ENCODE results near the gene MAGI2. TPM values are rescaled to one million over a fixed set of nuclear protein-coding genes. Genes with fewer than 3 reads are reported as not detected.

The MAGI2 gene
- total RNA-seq, 6 experiments from 2014 or later: 7.1 to 9.8 (median 8.5) TPM

- no peaks in the 10 kb centered on the region for H3K9me3 Mint-ChIP-seq
- DNase-seq: no peak
These were observed 1281.2 kb downstream of the MAGI2 start for GRCh38 chr7:78172267-78172757.

GRCh38 chr7:78171398-78171797, 1282.1 kb downstream of the MAGI2 start:
- DNase-seq: no peak
- Mint-ChIP-seq H3K27me3 (ENCODE audit: insufficient read depth) (peaks cover 2% of the 10 kb centered on the region; the same call in 1 of the 2 replicates), H3K4me1 (ENCODE audit: low read depth) (peaks cover 19% of the 10 kb centered on the region), H3K36me3 (ENCODE audit: low read depth) (no peaks in the 10 kb centered on the region), H3K27ac (no peak overlapping the region), H3K9me3 (no peaks in the 10 kb centered on the region), H3K4me3 (no peak overlapping the region)
- TF ChIP-seq CTCF (IDR thresholded peaks at IDR 0.05): no peak

More at GRCh38 chr7:78172267-78172757, 1281.2 kb downstream of the MAGI2 start:
- Mint-ChIP-seq H3K27me3 (ENCODE audit: insufficient read depth) (peaks cover 2% of the 10 kb centered on the region; the same call in 1 of the 2 replicates), H3K4me3 (no peak overlapping the region), H3K4me1 (ENCODE audit: low read depth) (peaks cover 19% of the 10 kb centered on the region), H3K27ac (no peak overlapping the region), H3K36me3 (ENCODE audit: low read depth) (no peaks in the 10 kb centered on the region)
- no peak for TF ChIP-seq CTCF (IDR thresholded peaks at IDR 0.05)

GRCh38 chr7:78170815-78171214, 1282.7 kb downstream of the MAGI2 start:
- H3K27me3 Mint-ChIP-seq (ENCODE audit: insufficient read depth): peaks cover 2% of the 10 kb centered on the region; the same call in 1 of the 2 replicates
- H3K4me1 Mint-ChIP-seq (ENCODE audit: low read depth): peaks cover 19% of the 10 kb centered on the region
- DNase-seq: no peak
- no peak overlapping the region for H3K4me3 Mint-ChIP-seq
- H3K27ac Mint-ChIP-seq: no peak overlapping the region
- H3K9me3 Mint-ChIP-seq: no peaks in the 10 kb centered on the region
- no peak for TF ChIP-seq CTCF (IDR thresholded peaks at IDR 0.05)
- no peaks in the 10 kb centered on the region for H3K36me3 Mint-ChIP-seq (ENCODE audit: low read depth)

- no peak for DNase-seq
- Mint-ChIP-seq H3K36me3 (ENCODE audit: low read depth) (no peaks in the 10 kb centered on the region), H3K27ac (no peak overlapping the region), H3K9me3 (no peaks in the 10 kb centered on the region), H3K4me3 (no peak overlapping the region), H3K27me3 (ENCODE audit: insufficient read depth) (peaks cover 2% of the 10 kb centered on the region; the same call in 1 of the 2 replicates), H3K4me1 (ENCODE audit: low read depth) (peaks cover 19% of the 10 kb centered on the region)
- TF ChIP-seq CTCF (IDR thresholded peaks at IDR 0.05): no peak
These were observed 1283.5 kb downstream of the MAGI2 start for GRCh38 chr7:78169992-78170391.

GRCh38 chr7:78168865-78169264, 1284.6 kb downstream of the MAGI2 start:
- DNase-seq: no peak
- Mint-ChIP-seq H3K27me3 (ENCODE audit: insufficient read depth) (peaks cover 2% of the 10 kb centered on the region; the same call in 1 of the 2 replicates), H3K27ac (no peak overlapping the region), H3K4me3 (no peak overlapping the region), H3K36me3 (ENCODE audit: low read depth) (no peaks in the 10 kb centered on the region), H3K4me1 (ENCODE audit: low read depth) (peaks cover 19% of the 10 kb centered on the region), H3K9me3 (no peaks in the 10 kb centered on the region)
- TF ChIP-seq CTCF (IDR thresholded peaks at IDR 0.05): no peak

All from HFFc6 (cell line).